Stimulated activated CD8-positive, alpha-beta memory T cell treated with anti-CD3 and anti-CD28 coated beads, Interleukin-4, amount 100 ng/mL, for 48 hours (primary cell): ENCODE results near the gene C3orf20.
"Not testable (repeated sequence)": the region's sequence is repeated elsewhere in the genome, so short reads cannot be mapped to it uniquely, and the experiment has no call there.

ENCODE experiments used
- DNase-seq: peaks from one replicate; pipeline ENCODE4 v3.0.0-alpha.2; 2020

The C3orf20 gene

GRCh38 chr3:14651440-14652251 is 23.3 kb upstream of the C3orf20 start, which contains the start of gene CCDC174:
Gene CCDC174, plus strand, starts transcription at chr3:14651762. Its CDS starts 75 bp downstream, at chr3:14651837.
- peak; percentile 96 for DNase-seq

GRCh38 chr3:14652360-14652907 is 22.5 kb upstream of the C3orf20 start:
- not testable (repeated sequence) for DNase-seq

GRCh38 chr3:14657579-14657978 is 17.4 kb upstream of the C3orf20 start:
- no peak for DNase-seq

GRCh38 chr3:14658978-14659377 is 16.0 kb upstream of the C3orf20 start:
- DNase-seq: no peak

- DNase-seq: no peak
These were observed 14.0 kb upstream of the C3orf20 start for GRCh38 chr3:14660942-14661341.

- no peak for DNase-seq
These were observed 11.4 kb upstream of the C3orf20 start for GRCh38 chr3:14663396-14664135.

GRCh38 chr3:14664170-14664569 is 10.8 kb upstream of the C3orf20 start:
- DNase-seq: no peak

- no peak for DNase-seq
These were observed 2.4 kb upstream of the C3orf20 start for GRCh38 chr3:14672588-14672987.

- no peak for DNase-seq
These were observed 1.9 kb downstream of the C3orf20 start for GRCh38 chr3:14676881-14677280.

GRCh38 chr3:14678015-14678503 is 3.1 kb downstream of the C3orf20 start:
- DNase-seq: no peak

- no peak for DNase-seq
These were observed 5.2 kb downstream of the C3orf20 start for GRCh38 chr3:14680115-14680514.

GRCh38 chr3:14680716-14681115 is 5.8 kb downstream of the C3orf20 start:
- no peak for DNase-seq

- no peak for DNase-seq
These were observed 9.5 kb downstream of the C3orf20 start for GRCh38 chr3:14684447-14684846.

- no peak for DNase-seq
These were observed 10.2 kb downstream of the C3orf20 start for GRCh38 chr3:14685179-14685578.

- DNase-seq: no peak
These were observed 12.4 kb downstream of the C3orf20 start for GRCh38 chr3:14687360-14687759.

GRCh38 chr3:14688525-14688924 is 13.6 kb downstream of the C3orf20 start:
- DNase-seq: no peak

GRCh38 chr3:14689247-14689980 is 14.5 kb downstream of the C3orf20 start:
- no peak for DNase-seq

- no peak for DNase-seq
These were observed 16.3 kb downstream of the C3orf20 start for GRCh38 chr3:14691239-14691638.

GRCh38 chr3:14691719-14692118 is 16.8 kb downstream of the C3orf20 start:
- DNase-seq: no peak

- DNase-seq: no peak
These were observed 23.8 kb downstream of the C3orf20 start for GRCh38 chr3:14698601-14699244.

- DNase-seq: no peak
These were observed 24.7 kb downstream of the C3orf20 start for GRCh38 chr3:14699643-14700042.

- DNase-seq: no peak
These were observed 25.9 kb downstream of the C3orf20 start for GRCh38 chr3:14700891-14701290.
